ENCODE results near the gene BTBD7. TPM values are rescaled to one million over a fixed set of nuclear protein-coding genes. Genes with fewer than 3 reads are reported as not detected.
"Not testable (repeated sequence)": the region's sequence is repeated elsewhere in the genome, so short reads cannot be mapped to it uniquely, and the experiment has no call there.

BTBD7 gene
- total RNA-seq, 4 donors from 2014 or later, result 20.5 to 34.0 (median 25.7) TPM

GRCh38 chr14:93249128-93249831 is 83.6 kb downstream of the BTBD7 start:
- DNase-seq (ENCODE audit: low spot score), result no peak
- ATAC-seq (ENCODE audit: low FRiP score), result no peak
- no peak for TF ChIP-seq CTCF (IDR thresholded peaks at IDR 0.05)

GRCh38 chr14:93246534-93246933 is 86.3 kb downstream of the BTBD7 start:
- ATAC-seq (ENCODE audit: low FRiP score) (no peak), DNase-seq (ENCODE audit: low spot score) (no peak)
- TF ChIP-seq CTCF (IDR thresholded peaks at IDR 0.05), result no peak

GRCh38 chr14:93245764-93246420 is 86.9 kb downstream of the BTBD7 start:
- ATAC-seq (ENCODE audit: low FRiP score), result no peak
- no peak for DNase-seq (ENCODE audit: low spot score)
- TF ChIP-seq CTCF (IDR thresholded peaks at IDR 0.05), result no peak

- DNase-seq (ENCODE audit: low spot score), result no peak
- no peak for ATAC-seq (ENCODE audit: low FRiP score)
- TF ChIP-seq CTCF (IDR thresholded peaks at IDR 0.05), result no peak
Observed at GRCh38 chr14:93240678-93241000, 92.2 kb downstream of the BTBD7 start.

- DNase-seq (ENCODE audit: low spot score) (no peak), ATAC-seq (ENCODE audit: low FRiP score) (no peak)
- no peak for TF ChIP-seq CTCF (IDR thresholded peaks at IDR 0.05)
Observed at GRCh38 chr14:93239869-93240677, 92.8 kb downstream of the BTBD7 start.

- ATAC-seq (ENCODE audit: low FRiP score) (no peak), DNase-seq (ENCODE audit: low spot score) (no peak)
- TF ChIP-seq CTCF (IDR thresholded peaks at IDR 0.05), result no peak
Observed at GRCh38 chr14:93234798-93235197, 98.0 kb downstream of the BTBD7 start.

GRCh38 chr14:93233078-93233477 is 99.8 kb downstream of the BTBD7 start:
- not testable (repeated sequence) for DNase-seq (ENCODE audit: low spot score); ATAC-seq (ENCODE audit: low FRiP score)

Measured in omental fat pad (tissue), 4 donors.